IMR-90 (cell line): ENCODE results near the gene OR2T33. TPM values are rescaled to one million over a fixed set of nuclear protein-coding genes. Genes with fewer than 3 reads are reported as not detected.
"Not testable (repeated sequence)": the region's sequence is repeated elsewhere in the genome, so short reads cannot be mapped to it uniquely, and the experiment has no call there.

Source experiments
- ATAC-seq: fragments of 200-7000 bp; cut with Tn5 transposase; 2 replicates; pipeline ENCODE4 v1.9.1; 2020; ENCODE audit warnings: low read depth, mild to moderate bottlenecking, moderate library complexity
- BruUV-seq: library from RNA; stranded (reverse); fragments of 400-500 nt; replicated peaks from 2 replicates; lab custom pipeline; 2021; lab: Mats Ljungman, UMichigan
- CTCF ChIA-PET: fragments of 300-600 bp; formaldehyde crosslinking; extraction: SDS; loops from one replicate; lab custom pipeline; 2021; ENCODE audit warnings: antibody characterized with exemption; lab: Yijun Ruan, JAX
- POLR2A ChIA-PET: fragments of 300-600 bp; sonication (Branson Sonifier 250); formaldehyde crosslinking; loops from one replicate; lab custom pipeline; 2022; ENCODE audit warnings: antibody characterized with exemption; ENCODE audit not compliant: unreplicated experiment; lab: Charles Lee
- DNase-seq: peaks from one replicate; pipeline ENCODE4 v3.0.0; 2013
- H2AFZ ChIP-seq: replicated peaks from 2 replicates; pipeline ENCODE3; 2013; ENCODE audit warnings: low read length, mild to moderate bottlenecking; ENCODE audit not compliant: poor library complexity
- H2AK5ac ChIP-seq: 2 replicates; pipeline ENCODE4 v1.6.1; 2013; ENCODE audit warnings: low read depth, low read length, inconsistent platforms
- H2AK9ac ChIP-seq: replicated peaks from 2 replicates; pipeline ENCODE3; 2013; ENCODE audit warnings: mild to moderate bottlenecking, low read depth, low read length, moderate library complexity; ENCODE audit not compliant: poor library complexity
- H2BK120ac ChIP-seq: 2 replicates; pipeline ENCODE4 v1.6.1; 2013; ENCODE audit warnings: low read depth, low read length, inconsistent platforms
- H2BK15ac ChIP-seq: 3 replicates; pipeline ENCODE4 v1.6.1; 2013; ENCODE audit warnings: low read depth, low read length, inconsistent platforms
- H2BK20ac ChIP-seq: 2 replicates; pipeline ENCODE4 v1.6.1; 2013; ENCODE audit warnings: low read depth, mild to moderate bottlenecking, inconsistent platforms, low read length, moderate library complexity
- H2BK5ac ChIP-seq: 2 replicates; pipeline ENCODE4 v1.6.1; 2013; ENCODE audit warnings: mild to moderate bottlenecking, low read depth, low read length, inconsistent platforms; ENCODE audit not compliant: poor library complexity, severe bottlenecking
- H3K14ac ChIP-seq: replicated peaks from 2 replicates; pipeline ENCODE4 v1.6.1; 2013; ENCODE audit warnings: low read depth, low read length, inconsistent platforms
- H3K18ac ChIP-seq: 2 replicates; pipeline ENCODE4 v1.6.1; 2013; ENCODE audit warnings: low read depth, low read length, control low read depth
- H3K23ac ChIP-seq: 2 replicates; pipeline ENCODE4 v1.6.1; 2013; ENCODE audit warnings: low read depth, low read length, inconsistent platforms
- H3K27ac ChIP-seq: 2 replicates; pipeline ENCODE4 v1.5.1; 2013; ENCODE audit warnings: mild to moderate bottlenecking, control low read depth, low read length; ENCODE audit not compliant: insufficient read depth
- H3K27me3 ChIP-seq: 2 replicates; pipeline ENCODE4 v1.6.1; 2013; ENCODE audit warnings: low read length; ENCODE audit not compliant: control insufficient read depth, insufficient read depth
- H3K36me3 ChIP-seq: 2 replicates; pipeline ENCODE4 v1.6.1; 2013; ENCODE audit warnings: low read length, mixed read lengths; ENCODE audit not compliant: control insufficient read depth, insufficient read depth
- H3K4ac ChIP-seq: 2 replicates; pipeline ENCODE4 v1.6.1; 2013; ENCODE audit warnings: low read depth, low read length, inconsistent platforms
- H3K4me1 ChIP-seq: 2 replicates; pipeline ENCODE4 v1.6.1; 2013; ENCODE audit warnings: low read length, mixed read lengths; ENCODE audit not compliant: control insufficient read depth, insufficient read depth
- H3K4me2 ChIP-seq: 2 replicates; pipeline ENCODE4 v1.6.1; 2013; ENCODE audit warnings: low read depth, mild to moderate bottlenecking, control low read depth, low read length, moderate library complexity
- H3K4me3 ChIP-seq: 2 replicates; pipeline ENCODE4 v1.5.1; 2013; ENCODE audit warnings: low read depth, mild to moderate bottlenecking, control low read depth, low read length, moderate library complexity; ENCODE audit not compliant: insufficient read depth
- H3K56ac ChIP-seq: 2 replicates; pipeline ENCODE4 v1.6.1; 2013; ENCODE audit warnings: low read length, inconsistent platforms; ENCODE audit not compliant: insufficient read depth; ENCODE audit errors: extremely low read depth
- H3K79me1 ChIP-seq, 2 experiments: 2 replicates each; pipeline ENCODE4 v1.6.1; 2013; ENCODE audit warnings: low read length in 2 of 2, inconsistent platforms in 1 of 2, low read depth in 1 of 2
- H3K9ac ChIP-seq: 2 replicates; pipeline ENCODE4 v1.6.1; 2013; ENCODE audit warnings: low read depth, low read length, control low read depth
- H3K9me1 ChIP-seq: 2 replicates; pipeline ENCODE4 v1.6.1; 2013; ENCODE audit warnings: low read length, inconsistent platforms; ENCODE audit not compliant: insufficient read depth
- H3K9me3 ChIP-seq: 2 replicates; pipeline ENCODE4 v1.6.1; 2013; ENCODE audit warnings: low read length; ENCODE audit not compliant: control insufficient read depth, insufficient read depth
- H4K20me1 ChIP-seq: 2 replicates; pipeline ENCODE4 v1.6.1; 2013; ENCODE audit warnings: low read length, inconsistent platforms; ENCODE audit not compliant: insufficient read depth
- H4K5ac ChIP-seq: 2 replicates; pipeline ENCODE4 v1.6.1; 2013; ENCODE audit warnings: mild to moderate bottlenecking, low read depth, low read length, control low read depth
- H4K8ac ChIP-seq, 2 experiments: 2 replicates each; pipeline ENCODE4 v1.6.1; 2013; ENCODE audit warnings: low read depth in 2 of 2, low read length in 2 of 2, control low read depth in 1 of 2, inconsistent platforms in 1 of 2
- H4K91ac ChIP-seq: 2 replicates; pipeline ENCODE4 v1.6.1; 2013; ENCODE audit warnings: low read depth, low read length, inconsistent platforms; ENCODE audit not compliant: insufficient read depth
- WGBS, 2 experiments: methylation state at CpG; one replicate each; pipeline versions ENCODE4 v1.1.5 to v1.1.7; 2013; ENCODE audit warnings: missing lambda C conversion rate in 2 of 2; ENCODE audit not compliant: insufficient read length in 1 of 2; ENCODE audit errors: extremely low coverage in 2 of 2; 5-methylcytosine and 5-hydroxymethylcytosine counted together
- dilution Hi-C: fragments of 300-500 bp; cut with HindIII; formaldehyde crosslinking; loops from one replicate; pipeline ENCODE4 v1.14.3; 2018; ENCODE audit warnings: low sequenced_read_pairs; ENCODE audit not compliant: unreplicated experiment
- in situ Hi-C: fragments of 300-500 bp; cut with MboI; formaldehyde crosslinking; loops from 3 replicates; pipeline ENCODE4 v1.14.3; 2019; ENCODE audit warnings: low sequenced_read_pairs, inconsistent platforms, mixed read lengths
- intact Hi-C: fragments of 100-400 bp; cut with micrococcal nuclease; formaldehyde crosslinking; loops from 2 replicates; pipeline ENCODE4 v1.10.0; 2022
- polyA plus RNA-seq, 3 experiments: library from polyadenylated mRNA; depleted of rRNA; stranded (reverse); fragments of >200 nt; gene quantifications; 2 replicates each; pipeline ENCODE4 v1.2.3, GENCODE V29; 2012; ENCODE audit warnings: low replicate concordance in 1 of 3
- total RNA-seq: library from RNA; depleted of rRNA; stranded (reverse); fragments of >200 nt; gene quantifications from 2 replicates; pipeline ENCODE4 v1.2.3, GENCODE V29; 2012

Gene OR2T33
- total and polyA plus RNA-seq, 2 of the 4 experiments (the other 2 are of a cell fraction): not detected

- H4K20me1 ChIP-seq, H3K9ac ChIP-seq, dilution Hi-C loops, H2AFZ ChIP-seq, H4K8ac ChIP-seq, BruUV-seq, H3K36me3 ChIP-seq, H2AK9ac ChIP-seq, H2BK15ac ChIP-seq, H3K14ac ChIP-seq, H2BK120ac ChIP-seq, H3K56ac ChIP-seq, DNase-seq, in situ Hi-C loops, H3K9me1 ChIP-seq, H3K4me2 ChIP-seq, H3K18ac ChIP-seq, H3K27ac ChIP-seq, H3K27me3 ChIP-seq, POLR2A ChIA-PET, H3K79me1 ChIP-seq, H3K4me1 ChIP-seq, H2BK5ac ChIP-seq, H3K23ac ChIP-seq, CTCF ChIA-PET, H4K91ac ChIP-seq, H4K5ac ChIP-seq, intact Hi-C loops, H2AK5ac ChIP-seq, H3K4ac ChIP-seq, ATAC-seq, H3K9me3 ChIP-seq, H3K4me3 ChIP-seq, H2BK20ac ChIP-seq: not testable (repeated sequence)
- WGBS, 2 experiments: no CpG with 5 or more reads among the region's 9 CpGs
Observed at GRCh38 chr1:248305672-248306071, 27.9 kb upstream of the OR2T33 start.
